AG09319 (cell line): Measurements from ENCODE around the gene IDS.

ENCODE experiments used
- DNase-seq: peaks from one replicate; pipeline ENCODE4 v3.0.0-alpha.2; 2010; ENCODE audit warnings: low read depth; ENCODE audit errors: extremely low read depth
- TF ChIP-seq, protein P1 (sequence below): IDR thresholded peaks from 2 replicates; pipeline ENCODE4 v1.5.1; 2011; ENCODE audit warnings: low read depth, mild to moderate bottlenecking, inconsistent platforms, low read length, moderate library complexity

The IDS gene

GRCh38 chrX:149461746-149462145 is 43.4 kb downstream of the IDS start:
- no peak for DNase-seq
- TF ChIP-seq, protein P1, sequence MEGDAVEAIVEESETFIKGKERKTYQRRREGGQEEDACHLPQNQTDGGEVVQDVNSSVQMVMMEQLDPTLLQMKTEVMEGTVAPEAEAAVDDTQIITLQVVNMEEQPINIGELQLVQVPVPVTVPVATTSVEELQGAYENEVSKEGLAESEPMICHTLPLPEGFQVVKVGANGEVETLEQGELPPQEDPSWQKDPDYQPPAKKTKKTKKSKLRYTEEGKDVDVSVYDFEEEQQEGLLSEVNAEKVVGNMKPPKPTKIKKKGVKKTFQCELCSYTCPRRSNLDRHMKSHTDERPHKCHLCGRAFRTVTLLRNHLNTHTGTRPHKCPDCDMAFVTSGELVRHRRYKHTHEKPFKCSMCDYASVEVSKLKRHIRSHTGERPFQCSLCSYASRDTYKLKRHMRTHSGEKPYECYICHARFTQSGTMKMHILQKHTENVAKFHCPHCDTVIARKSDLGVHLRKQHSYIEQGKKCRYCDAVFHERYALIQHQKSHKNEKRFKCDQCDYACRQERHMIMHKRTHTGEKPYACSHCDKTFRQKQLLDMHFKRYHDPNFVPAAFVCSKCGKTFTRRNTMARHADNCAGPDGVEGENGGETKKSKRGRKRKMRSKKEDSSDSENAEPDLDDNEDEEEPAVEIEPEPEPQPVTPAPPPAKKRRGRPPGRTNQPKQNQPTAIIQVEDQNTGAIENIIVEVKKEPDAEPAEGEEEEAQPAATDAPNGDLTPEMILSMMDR, result no peak

DNA sequence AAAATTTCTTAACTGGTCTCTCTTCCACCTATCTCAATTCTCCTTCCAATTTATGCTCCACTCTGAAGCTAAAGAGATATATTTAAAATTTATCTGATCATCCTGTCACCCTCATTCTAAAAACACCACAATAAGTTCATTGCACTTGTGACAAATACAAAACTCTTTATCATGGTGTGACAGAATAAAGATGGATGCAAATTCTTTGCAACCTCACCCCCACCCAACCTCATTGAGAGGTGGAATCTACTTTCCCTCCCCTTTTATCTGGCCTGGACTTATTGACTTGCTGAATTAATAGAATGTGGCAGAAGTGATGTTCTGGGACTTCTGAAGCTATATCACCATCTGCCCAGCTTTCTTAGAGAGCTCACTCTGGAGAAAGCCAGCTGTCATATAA is 46.5 kb downstream of the IDS start:
- TF ChIP-seq, protein P1, result no peak
- DNase-seq, result no peak

GRCh38 chrX:149456476-149457245 is 48.4 kb downstream of the IDS start:
- no peak for DNase-seq
- TF ChIP-seq, protein P1, result no peak

GRCh38 chrX:149455934-149456333 is 49.2 kb downstream of the IDS start:
- TF ChIP-seq, protein P1, result no peak
- no peak for DNase-seq

DNA sequence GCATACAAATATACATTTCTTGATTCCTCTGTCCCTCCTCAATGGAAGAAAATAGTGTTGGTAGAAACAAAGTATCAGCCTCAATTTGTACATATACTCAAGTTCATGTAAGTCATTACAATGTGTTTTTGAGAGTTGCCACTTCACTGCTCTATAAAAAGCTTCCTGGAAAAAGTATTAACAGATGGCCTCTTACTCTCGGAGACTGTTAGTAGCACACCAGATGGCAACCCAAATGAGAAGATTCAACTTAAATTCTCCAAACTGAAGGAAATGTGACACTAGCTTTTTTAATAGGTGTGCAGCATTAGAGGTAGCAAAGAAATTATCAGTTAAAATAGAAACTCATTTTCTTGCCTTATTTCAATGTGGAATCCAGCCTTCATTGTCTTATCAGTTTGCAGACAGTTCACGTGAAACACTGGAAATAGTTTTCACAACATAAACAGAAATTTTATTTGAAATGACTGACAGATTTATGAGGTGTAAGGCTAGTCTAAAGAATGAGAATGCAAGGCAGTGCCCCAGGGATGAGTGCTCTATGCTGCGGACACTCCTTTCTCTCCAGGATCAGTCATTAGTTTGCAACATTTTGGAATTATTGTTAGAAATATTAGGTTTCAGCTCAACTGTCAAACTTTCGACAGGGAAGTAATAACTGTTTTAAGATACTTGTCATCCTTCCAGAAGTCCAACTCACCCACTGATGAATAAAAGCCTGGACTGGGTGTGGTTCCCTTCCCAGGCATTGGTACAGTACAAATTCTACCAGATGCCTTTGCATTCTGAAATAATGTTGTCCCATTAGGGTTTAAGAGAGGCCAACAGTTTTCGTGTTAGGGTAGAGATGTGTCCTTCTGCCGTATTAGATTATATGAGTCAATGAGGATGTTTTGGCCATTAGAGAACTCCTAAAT is 50.9 kb downstream of the IDS start:
- TF ChIP-seq, protein P1, result no peak
- DNase-seq, result no peak

GRCh38 chrX:149453030-149453429 is 52.1 kb downstream of the IDS start:
- TF ChIP-seq, protein P1, result no peak
- DNase-seq, result no peak

DNA sequence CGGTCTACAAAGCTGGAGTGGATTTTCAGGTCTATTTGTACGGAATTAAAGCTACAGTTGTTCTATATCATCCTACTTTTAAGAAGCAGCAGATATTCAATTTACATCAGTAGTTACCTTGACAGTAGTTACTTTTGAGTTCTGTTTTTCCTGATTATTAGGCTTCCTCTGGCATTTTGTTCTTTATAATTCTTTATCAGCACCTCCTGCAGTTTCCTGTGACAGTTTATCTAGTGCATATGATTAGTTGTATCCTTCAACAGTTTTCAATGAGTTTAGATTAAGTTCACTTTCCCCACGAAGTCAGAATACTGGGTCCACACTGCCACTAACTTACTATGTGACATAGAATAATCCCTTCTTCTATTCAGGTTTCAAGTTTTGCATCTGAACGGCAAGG is 71.7 kb downstream of the IDS start:
- no peak for DNase-seq
- TF ChIP-seq, protein P1, result no peak
